Fibroblast of mammary gland (primary cell): Measurements from ENCODE around the gene BTNL9.
"Not testable (repeated sequence)": the region's sequence is repeated elsewhere in the genome, so short reads cannot be mapped to it uniquely, and the experiment has no call there.

Experiments
- DNase-seq: peaks from one replicate; pipeline ENCODE4 v3.0.0-alpha.2; 2010; ENCODE audit warnings: low read depth
- H3K4me3 ChIP-seq: 2 replicates; pipeline ENCODE4 v1.5.1; 2011; ENCODE audit warnings: low read depth, mild to moderate bottlenecking, low read length, moderate library complexity; ENCODE audit not compliant: control insufficient read depth
- CTCF ChIP-seq: conservative IDR thresholded peaks from 2 replicates; pipeline ENCODE4 v1.5.1; 2011; ENCODE audit warnings: low read depth, low read length, inconsistent platforms; ENCODE audit not compliant: control insufficient read depth, insufficient read depth

BTNL9 gene

GRCh38 chr5:181087309-181087708 lies 47.2 kb downstream of the BTNL9 start:
- no peak for DNase-seq
- no peak for TF ChIP-seq CTCF
- H3K4me3 ChIP-seq, result no peak overlapping the region

GRCh38 chr5:181088289-181088688 lies 48.2 kb downstream of the BTNL9 start:
- no peak for DNase-seq
- peak; percentile 50 for TF ChIP-seq CTCF
- H3K4me3 ChIP-seq, result no peak overlapping the region

GRCh38 chr5:181092428-181092827 lies 52.4 kb downstream of the BTNL9 start:
- no peak for DNase-seq
- no peak for TF ChIP-seq CTCF
- no peak overlapping the region for H3K4me3 ChIP-seq

GRCh38 chr5:181095162-181095561 lies 55.1 kb downstream of the BTNL9 start:
- DNase-seq, H3K4me3 ChIP-seq: not testable (repeated sequence)

- DNase-seq, H3K4me3 ChIP-seq: not testable (repeated sequence)
Measured at GRCh38 chr5:181096721-181097382, 56.8 kb downstream of the BTNL9 start.

GRCh38 chr5:181097383-181097753 lies 57.3 kb downstream of the BTNL9 start:
- H3K4me3 ChIP-seq, DNase-seq: not testable (repeated sequence)

GRCh38 chr5:181097759-181098491 lies 57.9 kb downstream of the BTNL9 start:
- H3K4me3 ChIP-seq, DNase-seq: not testable (repeated sequence)

GRCh38 chr5:181098762-181099601 lies 58.9 kb downstream of the BTNL9 start:
- no peak overlapping the region for H3K4me3 ChIP-seq
- TF ChIP-seq CTCF, result no peak
- no peak for DNase-seq

- no peak for DNase-seq
- H3K4me3 ChIP-seq, result no peak overlapping the region
- no peak for TF ChIP-seq CTCF
Measured at GRCh38 chr5:181099602-181100086, 59.6 kb downstream of the BTNL9 start.
